CD4-positive, alpha-beta T cell (primary cell): Measurements from ENCODE around the gene RNPC3. TPM values are rescaled to one million over a fixed set of nuclear protein-coding genes. Genes with fewer than 3 reads are reported as not detected.
"Not testable (repeated sequence)": the region's sequence is repeated elsewhere in the genome, so short reads cannot be mapped to it uniquely, and the experiment has no call there.

Experiments
- ATAC-seq: fragments of 200-7000 bp; cut with Tn5 transposase; one replicate; pipeline ENCODE4 v1.10.0; 2022; ENCODE audit warnings: mild to moderate bottlenecking; ENCODE audit not compliant: poor library complexity
- CTCF ChIA-PET: fragments of 350-600 bp; sonication (Branson Sonifier 250); formaldehyde crosslinking; loops from one replicate; lab custom pipeline; 2021; ENCODE audit warnings: antibody characterized with exemption, inconsistent platforms; lab: Charles Lee
- POLR2A ChIA-PET: fragments of 350-600 bp; sonication (Branson Sonifier 250); formaldehyde crosslinking; loops from one replicate; lab custom pipeline; 2021; ENCODE audit warnings: antibody characterized with exemption, inconsistent platforms; lab: Charles Lee
- DNase-seq, 14 experiments: peaks; one replicate each; pipeline ENCODE4 v3.0.0-alpha.2; 2013 to 2020; ENCODE audit warnings: mixed read lengths in 2 of 14
- H3K27ac ChIP-seq, 2 donors: one replicate each; pipeline versions ENCODE4 v1.5.1 to v1.7.0; 2013; ENCODE audit warnings: low read length in 2 of 2, low read depth in 1 of 2, mild to moderate bottlenecking in 1 of 2
- H3K27me3 ChIP-seq, 2 experiments: 1 replicate in 1 of 2; 2 replicates in 1 of 2; pipeline versions ENCODE4 v1.6.1 to v1.7.0; 2013; ENCODE audit warnings: low read length in 2 of 2, control low read depth in 1 of 2, mild to moderate bottlenecking in 1 of 2, moderate library complexity in 1 of 2; ENCODE audit not compliant: insufficient read depth in 2 of 2, control insufficient read depth in 1 of 2
- H3K36me3 ChIP-seq: one replicate; pipeline ENCODE4 v1.6.1; 2013; ENCODE audit warnings: low read length, control low read depth; ENCODE audit not compliant: insufficient read depth
- H3K4me1 ChIP-seq: one replicate; pipeline ENCODE4 v1.6.1; 2013; ENCODE audit warnings: low read length, control low read depth; ENCODE audit not compliant: insufficient read depth
- H3K4me3 ChIP-seq: one replicate; pipeline ENCODE4 v1.5.1; 2013; ENCODE audit warnings: mild to moderate bottlenecking, low read length, moderate library complexity
- H3K9me3 ChIP-seq, 2 experiments: 1 replicate in 1 of 2; 2 replicates in 1 of 2; pipeline versions ENCODE4 v1.6.1 to v1.7.0; 2013; ENCODE audit warnings: low read length in 2 of 2, mild to moderate bottlenecking in 2 of 2, control low read depth in 1 of 2, moderate library complexity in 1 of 2; ENCODE audit not compliant: control insufficient read depth in 1 of 2, insufficient read depth in 1 of 2
- H3K27ac Mint-ChIP-seq: one replicate; pipeline ENCODE4 v1.8.0; 2020; ENCODE audit warnings: mixed read lengths
- H3K27me3 Mint-ChIP-seq: one replicate; pipeline ENCODE4 v1.8.0; 2021; ENCODE audit warnings: mixed read lengths
- H3K36me3 Mint-ChIP-seq: one replicate; pipeline ENCODE4 v1.8.0; 2021; ENCODE audit warnings: low read depth, mixed read lengths
- H3K4me1 Mint-ChIP-seq: one replicate; pipeline ENCODE4 v1.8.0; 2021; ENCODE audit warnings: low read depth, mixed read lengths
- H3K4me3 Mint-ChIP-seq: one replicate; pipeline ENCODE4 v1.8.0; 2020; ENCODE audit warnings: mild to moderate bottlenecking, mixed read lengths
- H3K9me3 Mint-ChIP-seq: one replicate; pipeline ENCODE4 v1.8.0; 2020; ENCODE audit warnings: mixed read lengths
- CTCF ChIP-seq: fragments of 200-600 bp; IDR thresholded peaks from one replicate; pipeline ENCODE4 v1.8.0; 2022; ENCODE audit warnings: antibody characterized with exemption, mild to moderate bottlenecking
- intact Hi-C, 2 experiments: fragments of 100-400 bp; cut with DNase I in 1 of 2; cut with micrococcal nuclease in 1 of 2; formaldehyde crosslinking; loops; one replicate each; pipeline versions ENCODE4 v1.15.1 to v1.9.0; 2023 to 2025; cut with DNase I, micrococcal nuclease
- total RNA-seq, 174 experiments: library from RNA in 2 of 174; stranded (reverse) in 2 of 174; gene quantifications; one replicate each; pipeline ENCODE4 v1.2.3 and lab custom pipeline; 2021 to 2026

RNPC3 gene
- total RNA-seq, 2 experiments from 2014 or later: 48.6 to 52.5 TPM

GRCh38 chr1:103582464-103582863 is 57.0 kb downstream of the RNPC3 start:
- Mint-ChIP-seq H3K27me3 (no peaks in the 10 kb centered on the region), H3K4me3 (no peak overlapping the region), H3K27ac (no peak overlapping the region), H3K4me1 (no peaks in the 10 kb centered on the region), H3K36me3 (peaks cover 17% of the 10 kb centered on the region), H3K9me3 (no peaks in the 10 kb centered on the region)
- no peaks in the 10 kb centered on the region for H3K36me3 ChIP-seq
- intact Hi-C loops: no loop called here
- H3K4me1 ChIP-seq: no peaks in the 10 kb centered on the region
- ChIA-PET CTCF (no interaction called here), POLR2A (no interaction called here)
- no peaks in the 10 kb centered on the region for H3K9me3 ChIP-seq
- H3K4me3 ChIP-seq: no peak overlapping the region
- TF ChIP-seq CTCF: no peak
- DNase-seq: no peak
- ATAC-seq: no peak
- no peak overlapping the region for H3K27ac ChIP-seq
- no peaks in the 10 kb centered on the region for H3K27me3 ChIP-seq

GRCh38 chr1:103583887-103584286 is 58.4 kb downstream of the RNPC3 start:
- Histone ChIP-seq H3K9me3 (peaks cover 0 to 7% of the 10 kb centered on the region in 2 experiments), H3K4me3 (no peak overlapping the region), H3K36me3 (no peaks in the 10 kb centered on the region), H3K27ac (no peak overlapping the region), H3K4me1 (no peaks in the 10 kb centered on the region), H3K27me3 (no peaks in the 10 kb centered on the region)
- Mint-ChIP-seq H3K27ac (no peak overlapping the region), H3K4me3 (no peak overlapping the region), H3K36me3 (peaks cover 7% of the 10 kb centered on the region), H3K27me3 (no peaks in the 10 kb centered on the region), H3K9me3 (peaks cover 3% of the 10 kb centered on the region), H3K4me1 (no peaks in the 10 kb centered on the region)
- ATAC-seq: no peak
- CTCF ChIA-PET: no interaction called here
- TF ChIP-seq CTCF: no peak
- intact Hi-C loops: no loop called here
- POLR2A ChIA-PET: no interaction called here
- no peak for DNase-seq

GRCh38 chr1:103584537-103584936 is 59.0 kb downstream of the RNPC3 start:
- Mint-ChIP-seq H3K4me1 (no peaks in the 10 kb centered on the region), H3K9me3 (peaks cover 5% of the 10 kb centered on the region), H3K4me3 (no peak overlapping the region), H3K27me3 (no peaks in the 10 kb centered on the region), H3K36me3 (peaks cover 7% of the 10 kb centered on the region), H3K27ac (no peak overlapping the region)
- H3K9me3 ChIP-seq: peaks cover 0 to 7% of the 10 kb centered on the region in 2 experiments
- no peaks in the 10 kb centered on the region for H3K27me3 ChIP-seq
- ATAC-seq: no peak
- no peaks in the 10 kb centered on the region for H3K36me3 ChIP-seq
- no peak for DNase-seq
- no peak overlapping the region for H3K4me3 ChIP-seq
- CTCF ChIA-PET: no interaction called here
- H3K4me1 ChIP-seq: no peaks in the 10 kb centered on the region
- POLR2A ChIA-PET: no interaction called here
- intact Hi-C loops: no loop called here
- no peak overlapping the region for H3K27ac ChIP-seq
- no peak for TF ChIP-seq CTCF

- H3K27me3 ChIP-seq, H3K4me3 ChIP-seq, H3K9me3 Mint-ChIP-seq, H3K4me1 ChIP-seq, H3K4me1 Mint-ChIP-seq, H3K4me3 Mint-ChIP-seq, H3K36me3 Mint-ChIP-seq, CTCF ChIA-PET, DNase-seq, H3K36me3 ChIP-seq, H3K9me3 ChIP-seq, intact Hi-C loops, POLR2A ChIA-PET, H3K27ac Mint-ChIP-seq, H3K27me3 Mint-ChIP-seq, H3K27ac ChIP-seq, ATAC-seq: not testable (repeated sequence)
These were observed 77.2 kb downstream of the RNPC3 start for GRCh38 chr1:103602740-103603139.
